ENCODE measurements around the gene IQGAP1. TPM values are rescaled to one million over a fixed set of nuclear protein-coding genes. Genes with fewer than 3 reads are reported as not detected.

Gene IQGAP1
- total and polyA plus RNA-seq, 11 donors: 18.9 to 115 (median 36.1) TPM

DNA sequence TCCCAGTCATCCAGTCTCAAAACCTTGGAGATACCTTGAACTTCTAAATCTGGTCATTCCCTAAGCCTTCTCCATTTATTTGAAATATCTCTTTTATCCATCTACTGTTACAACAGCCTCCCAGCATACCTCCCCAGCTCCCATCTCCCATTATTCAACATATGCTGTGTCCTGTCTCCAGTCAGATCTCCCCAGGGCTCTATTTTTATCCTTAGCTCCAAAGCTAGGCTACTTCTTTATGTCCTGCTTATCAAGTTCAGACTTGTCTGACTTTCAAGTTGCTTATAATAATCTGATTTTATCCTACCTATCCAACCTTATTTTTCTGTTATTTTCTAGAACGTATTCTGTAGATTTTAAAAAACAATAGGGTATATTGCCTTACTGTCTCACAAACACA, 44.2 kb downstream of the IQGAP1 start:
- no peaks in the 10 kb centered on the region for H3K27me3 ChIP-seq
- no peak overlapping the region for H3K27ac ChIP-seq
- H3K4me1 ChIP-seq: peaks cover 0 to 32% (median 18%) of the 10 kb centered on the region in 12 donors
- H3K4me3 ChIP-seq: no peak overlapping the region
- WGBS, 4 donors: 87 to 95% (median 89%) methylated on average over 1 of the region's 1 CpG
- intact Hi-C loops (cut with DNase I): no loop called here
- DNase-seq: no peak
- peaks cover 0 to 96% (median 73%) of the 10 kb centered on the region in 9 donors for H3K36me3 ChIP-seq
- no peak for TF ChIP-seq POLR2A (IDR thresholded peaks at IDR 0.05)
- TF ChIP-seq, protein P1, sequence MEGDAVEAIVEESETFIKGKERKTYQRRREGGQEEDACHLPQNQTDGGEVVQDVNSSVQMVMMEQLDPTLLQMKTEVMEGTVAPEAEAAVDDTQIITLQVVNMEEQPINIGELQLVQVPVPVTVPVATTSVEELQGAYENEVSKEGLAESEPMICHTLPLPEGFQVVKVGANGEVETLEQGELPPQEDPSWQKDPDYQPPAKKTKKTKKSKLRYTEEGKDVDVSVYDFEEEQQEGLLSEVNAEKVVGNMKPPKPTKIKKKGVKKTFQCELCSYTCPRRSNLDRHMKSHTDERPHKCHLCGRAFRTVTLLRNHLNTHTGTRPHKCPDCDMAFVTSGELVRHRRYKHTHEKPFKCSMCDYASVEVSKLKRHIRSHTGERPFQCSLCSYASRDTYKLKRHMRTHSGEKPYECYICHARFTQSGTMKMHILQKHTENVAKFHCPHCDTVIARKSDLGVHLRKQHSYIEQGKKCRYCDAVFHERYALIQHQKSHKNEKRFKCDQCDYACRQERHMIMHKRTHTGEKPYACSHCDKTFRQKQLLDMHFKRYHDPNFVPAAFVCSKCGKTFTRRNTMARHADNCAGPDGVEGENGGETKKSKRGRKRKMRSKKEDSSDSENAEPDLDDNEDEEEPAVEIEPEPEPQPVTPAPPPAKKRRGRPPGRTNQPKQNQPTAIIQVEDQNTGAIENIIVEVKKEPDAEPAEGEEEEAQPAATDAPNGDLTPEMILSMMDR (IDR thresholded peaks at IDR 0.05): no peak
- H3K9me3 ChIP-seq: no peaks in the 10 kb centered on the region
- ATAC-seq: no peak

DNA sequence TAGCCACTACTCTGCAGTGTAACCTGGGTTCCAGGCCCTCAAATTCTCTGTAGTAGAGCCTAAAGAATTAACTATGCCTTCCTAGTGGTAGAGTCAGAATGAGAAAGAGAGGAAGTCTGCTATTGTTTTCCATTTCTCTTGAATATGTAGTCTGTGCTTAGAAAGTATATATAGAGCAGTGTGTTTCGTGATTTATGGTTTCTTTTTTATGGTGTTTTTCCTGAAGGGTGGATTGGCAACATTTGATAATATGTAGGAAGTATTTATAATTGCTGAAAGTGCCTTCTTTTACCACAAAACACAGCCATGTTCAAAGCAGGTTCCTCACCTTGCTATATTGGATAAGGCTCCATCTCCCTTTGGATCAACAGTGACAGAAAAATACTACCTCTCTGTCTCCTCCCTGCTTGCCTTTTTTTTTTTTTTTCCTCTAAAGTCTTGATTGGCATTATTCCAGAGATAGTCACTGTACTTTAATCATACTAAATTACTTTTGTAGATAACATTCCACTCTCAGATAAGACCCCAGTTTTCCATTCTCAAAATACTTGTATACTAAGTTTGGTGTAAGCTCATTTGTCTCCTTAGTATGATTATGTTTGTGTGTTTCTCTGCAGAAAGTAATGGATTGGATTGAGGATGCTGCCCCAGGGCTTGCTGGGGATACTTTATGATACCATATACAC, 47.8 kb downstream of the IQGAP1 start:
- Histone ChIP-seq H3K9me3 (no peaks in the 10 kb centered on the region), H3K4me3 (no peak overlapping the region), H3K36me3 (peaks cover 0 to 93% (median 59%) of the 10 kb centered on the region in 9 donors), H3K4me1 (peaks cover 0 to 45% (median 22%) of the 10 kb centered on the region in 12 donors), H3K27ac (peak overlapping the region in 1 of 12 donors; percentile 12), H3K27me3 (no peaks in the 10 kb centered on the region)
- DNase-seq (no peak), ATAC-seq (no peak)
- 64 to 76% (median 68%) methylated on average over 1 of the region's 1 CpG for WGBS, 4 donors
- TF ChIP-seq POLR2A (IDR thresholded peaks at IDR 0.05): no peak
- TF ChIP-seq, protein P1 (IDR thresholded peaks at IDR 0.05): no peak
- intact Hi-C loops (cut with DNase I): loop anchor here in 1 of 10 donors (5.0 kb wide), 1 partner anchor 33 kb away; no protein-coding TSS in a partner anchor

GRCh38 chr15:90436952-90437351, 48.9 kb downstream of the IQGAP1 start:
- peaks cover 0 to 48% (median 23%) of the 10 kb centered on the region in 12 donors for H3K4me1 ChIP-seq
- DNase-seq (no peak), ATAC-seq (no peak)
- no peaks in the 10 kb centered on the region for H3K9me3 ChIP-seq
- H3K27me3 ChIP-seq: no peaks in the 10 kb centered on the region
- intact Hi-C loops (cut with DNase I): loop anchor here in 1 of 10 donors (5.0 kb wide), 1 partner anchor 35 kb away; no protein-coding TSS in a partner anchor
- WGBS, 4 donors: 76 to 88% (median 80%) methylated on average over 4 of the region's 4 CpGs
- no peak for TF ChIP-seq POLR2A (IDR thresholded peaks at IDR 0.05)
- TF ChIP-seq, protein P1 (IDR thresholded peaks at IDR 0.05): no peak
- peak overlapping the region in 1 of 12 donors; percentile 3 for H3K27ac ChIP-seq
- H3K36me3 ChIP-seq: peaks cover 0 to 94% (median 61%) of the 10 kb centered on the region in 9 donors
- H3K4me3 ChIP-seq: no peak overlapping the region

DNA sequence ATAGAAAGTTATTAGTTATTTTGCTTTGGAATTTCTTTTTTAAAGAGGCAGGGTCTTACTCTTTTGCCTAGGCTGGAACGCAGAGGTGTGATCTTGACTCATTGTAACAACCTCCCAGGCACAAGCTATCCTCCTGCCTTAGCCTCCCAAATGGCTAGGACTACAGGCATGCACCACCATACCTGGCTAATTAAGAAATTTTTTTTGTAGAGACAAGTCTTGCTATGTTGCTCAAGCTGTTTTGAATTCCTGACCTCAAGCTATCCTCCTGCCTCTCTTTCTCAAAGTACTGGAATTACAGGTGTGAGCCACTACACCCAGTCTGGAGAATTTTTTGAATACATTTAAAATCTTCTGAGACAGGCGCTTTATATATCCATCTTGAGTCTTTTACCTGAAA, 49.5 kb downstream of the IQGAP1 start:
- H3K36me3 ChIP-seq: peaks cover 0 to 94% (median 65%) of the 10 kb centered on the region in 9 donors
- H3K9me3 ChIP-seq: no peaks in the 10 kb centered on the region
- ATAC-seq (no peak), DNase-seq (no peak)
- H3K4me3 ChIP-seq: no peak overlapping the region
- intact Hi-C loops (cut with DNase I): loop anchor here in 1 of 10 donors (5.0 kb wide), 1 partner anchor 35 kb away; no protein-coding TSS in a partner anchor
- no peak overlapping the region for H3K27ac ChIP-seq
- H3K4me1 ChIP-seq: peaks cover 0 to 45% (median 22%) of the 10 kb centered on the region in 12 donors
- TF ChIP-seq, protein P1 (IDR thresholded peaks at IDR 0.05): no peak
- 95 to 99% (median 97%) methylated on average over 2 of the region's 2 CpGs for WGBS, 4 donors
- H3K27me3 ChIP-seq: no peaks in the 10 kb centered on the region
